Jurkat, Clone E6-1 (cell line): ENCODE results near the gene MPV17L2. TPM values are rescaled to one million over a fixed set of nuclear protein-coding genes. Genes with fewer than 3 reads are reported as not detected.
A peak's percentile ranks its signal among the peaks of the same experiment; 100 is the strongest.

ENCODE experiments used
- DNase-seq: peaks from one replicate; pipeline ENCODE4 v3.0.0-alpha.2; 2011; ENCODE audit warnings: low read depth, low spot score
- H3K4me3 ChIP-seq: 2 replicates; pipeline ENCODE4 v1.5.1; 2011; ENCODE audit warnings: mild to moderate bottlenecking, low read length, control low read depth, moderate library complexity
- polyA plus RNA-seq: library from polyadenylated mRNA; unstranded; fragments of >200 nt; gene quantifications from one replicate; pipeline ENCODE4 v1.2.1, GENCODE V29; 2012; ENCODE audit warnings: missing spikeins; ENCODE audit not compliant: insufficient read length, insufficient read depth

The MPV17L2 gene
- polyA plus RNA-seq = 33.1 TPM

- peak; percentile 100 for DNase-seq
- H3K4me3 ChIP-seq = peak within 1 kb of the TSS; percentile 87
These were observed at the start of gene MPV17L2 for GRCh38 chr19:18192673-18193387. TSS of gene MPV17L2 (plus strand) at chr19:18193218. CDS start at chr19:18193282, 64 bp downstream.

- no peak for DNase-seq
These were observed 49.1 kb upstream of the MPV17L2 start for GRCh38 chr19:18143902-18144301.

GRCh38 chr19:18144361-18144760 is 48.7 kb upstream of the MPV17L2 start:
- DNase-seq = no peak

More at GRCh38 chr19:18143902-18144301, 49.1 kb upstream of the MPV17L2 start:
- H3K4me3 ChIP-seq = no peak overlapping the region

GRCh38 chr19:18144906-18145305 is 48.1 kb upstream of the MPV17L2 start:
- DNase-seq = no peak
- no peak overlapping the region for H3K4me3 ChIP-seq

More at GRCh38 chr19:18144361-18144760, 48.7 kb upstream of the MPV17L2 start:
- no peak overlapping the region for H3K4me3 ChIP-seq

GRCh38 chr19:18145391-18145999 is 47.5 kb upstream of the MPV17L2 start:
- H3K4me3 ChIP-seq = no peak overlapping the region
- no peak for DNase-seq

GRCh38 chr19:18147396-18147795 is 45.6 kb upstream of the MPV17L2 start:
- H3K4me3 ChIP-seq = no peak overlapping the region
- no peak for DNase-seq

- DNase-seq = no peak
- H3K4me3 ChIP-seq = no peak overlapping the region
These were observed 43.4 kb upstream of the MPV17L2 start for GRCh38 chr19:18149596-18149975.

- no peak for DNase-seq
- H3K4me3 ChIP-seq = no peak overlapping the region
These were observed 42.0 kb upstream of the MPV17L2 start for GRCh38 chr19:18150776-18151624.

GRCh38 chr19:18152442-18152816 is 40.6 kb upstream of the MPV17L2 start:
- peak; percentile 99 for DNase-seq
- H3K4me3 ChIP-seq = peak overlapping the region; percentile 70

- DNase-seq = peak; percentile 98
These were observed 40.0 kb upstream of the MPV17L2 start, which contains the start of gene PIK3R2 for GRCh38 chr19:18152817-18153555. TSS of gene PIK3R2 (plus strand) at chr19:18153163. CDS start at chr19:18155880, 2,717 bp downstream.

GRCh38 chr19:18153556-18154134 is 39.4 kb upstream of the MPV17L2 start:
- peak overlapping the region; percentile 75 for H3K4me3 ChIP-seq
- no peak for DNase-seq

More at GRCh38 chr19:18152817-18153555, 40.0 kb upstream of the MPV17L2 start, which contains the start of gene PIK3R2:
- peak within 1 kb of the TSS; percentile 75 for H3K4me3 ChIP-seq

- no peak for DNase-seq
- no peak overlapping the region for H3K4me3 ChIP-seq
These were observed 37.6 kb upstream of the MPV17L2 start for GRCh38 chr19:18155095-18156087.

GRCh38 chr19:18156268-18156667 is 36.8 kb upstream of the MPV17L2 start:
- DNase-seq = no peak
- H3K4me3 ChIP-seq = no peak overlapping the region

GRCh38 chr19:18156841-18157464 is 36.1 kb upstream of the MPV17L2 start:
- no peak for DNase-seq
- no peak overlapping the region for H3K4me3 ChIP-seq

GRCh38 chr19:18157465-18158063 is 35.5 kb upstream of the MPV17L2 start:
- no peak overlapping the region for H3K4me3 ChIP-seq
- DNase-seq = no peak

- DNase-seq = no peak
- no peak overlapping the region for H3K4me3 ChIP-seq
These were observed 34.6 kb upstream of the MPV17L2 start for GRCh38 chr19:18158467-18158866.
